BLaER1 treated with 17β-estradiol and CSF1 and Interleukin-3, amounts not matched to agents 10 nM and 100 nM (cell line): Measurements from ENCODE around the gene HSBP1.

Experiments used
- H3K27ac ChIP-seq, 11 experiments: shearing (Covaris generic); formaldehyde crosslinking; 2 replicates each; pipeline ENCODE4 v1.8.1; 2022
- H3K27me3 ChIP-seq, 11 experiments: shearing (Covaris generic); formaldehyde crosslinking; 2 replicates each; pipeline ENCODE4 v1.8.1; 2022
- H3K36me3 ChIP-seq, 11 experiments: shearing (Covaris generic); formaldehyde crosslinking; 2 replicates each; pipeline ENCODE4 v1.8.1; 2022
- H3K4me1 ChIP-seq, 10 experiments: shearing (Covaris generic); formaldehyde crosslinking; 2 replicates each; pipeline ENCODE4 v1.8.1; 2022
- H3K4me2 ChIP-seq, 11 experiments: shearing (Covaris generic); formaldehyde crosslinking; 2 replicates each; pipeline ENCODE4 v1.8.1; 2022
- H3K4me3 ChIP-seq, 10 experiments: shearing (Covaris generic); formaldehyde crosslinking; 2 replicates each; pipeline ENCODE4 v1.8.1; 2022
- H3K9ac ChIP-seq, 11 experiments: shearing (Covaris generic); formaldehyde crosslinking; 2 replicates each; pipeline ENCODE4 v1.8.1; 2022
- H3K9me3 ChIP-seq, 11 experiments: shearing (Covaris generic); formaldehyde crosslinking; replicated peaks in 1 of 11; 2 replicates each; pipeline ENCODE4 v1.8.1; 2022
- H4K20me1 ChIP-seq, 11 experiments: shearing (Covaris generic); formaldehyde crosslinking; 2 replicates each; pipeline ENCODE4 v1.8.1; 2022
- Cebpa-rat ChIP-seq, 11 experiments: shearing (Covaris generic); IDR thresholded peaks; 2 replicates each; pipeline ENCODE4 v1.8.1; 2022

Gene HSBP1

DNA sequence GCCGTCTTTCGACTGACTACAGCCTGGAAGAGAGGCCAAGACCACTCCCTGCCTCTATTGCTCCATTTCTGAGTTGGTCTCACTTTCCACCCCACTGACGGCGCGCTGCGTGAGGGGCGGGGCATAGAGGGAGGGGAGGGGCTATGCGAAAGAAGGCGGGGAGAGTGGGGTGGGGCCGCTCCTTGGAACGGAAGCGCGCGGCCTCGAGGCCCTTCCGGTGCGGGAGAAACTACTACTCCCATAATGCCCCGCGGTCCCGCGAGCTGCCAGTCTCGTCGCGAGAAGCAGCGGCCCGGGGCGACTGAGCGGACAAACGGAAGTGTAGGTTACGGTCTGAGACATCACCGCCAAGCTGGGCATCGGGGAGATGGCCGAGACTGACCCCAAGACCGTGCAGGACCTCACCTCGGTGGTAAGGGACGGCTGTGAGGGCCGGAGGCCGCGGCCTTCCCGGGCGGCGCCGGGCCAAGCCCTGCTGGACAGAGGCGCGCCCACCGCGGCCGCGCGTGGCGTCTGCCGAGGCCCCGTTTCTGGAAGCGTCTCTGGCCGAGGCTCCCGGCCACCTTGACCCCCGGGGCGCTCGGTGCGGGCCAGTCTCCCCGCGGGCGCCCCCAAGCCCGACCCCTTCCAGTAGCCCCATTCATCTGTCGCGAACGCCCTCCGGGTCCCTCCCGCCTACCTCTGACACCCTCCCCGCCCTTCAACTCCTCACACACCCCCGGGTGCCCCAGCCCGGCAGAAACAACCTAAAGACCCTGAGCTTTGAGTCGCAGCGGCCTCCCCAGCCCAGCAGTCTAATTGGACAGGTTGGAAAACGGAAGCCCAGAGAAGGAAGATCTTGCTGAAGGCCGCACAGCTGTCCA is at the start of gene HSBP1:
HSBP1 (plus strand) TSS at position 269 of the 863 bp plus-strand sequence; CDS start at position 368, 99 bp downstream.
- no peaks in the 10 kb centered on the region for H3K27me3 ChIP-seq
- peak within 1 kb of the TSS; percentile 83 to 99 (median 95) for H3K4me2 ChIP-seq
- H3K27ac ChIP-seq, result peak within 1 kb of the TSS; percentile 84 to 94 (median 92)
- peaks cover 36 to 39% (median 36%) of the 10 kb centered on the region in 11 experiments for H3K36me3 ChIP-seq
- peak within 1 kb of the TSS; percentile 91 to 97 (median 95) for H3K9ac ChIP-seq
- H3K4me3 ChIP-seq, result peak within 1 kb of the TSS; percentile 80 to 100 (median 95)
- no peak for TF ChIP-seq Cebpa-rat (IDR thresholded peaks at IDR 0.05)
- peaks cover 39 to 79% (median 51%) of the 10 kb centered on the region in 10 experiments for H3K4me1 ChIP-seq
- peaks cover 0 to 12% (median 0%) of the 10 kb centered on the region in 11 experiments; a peak in 3 of 22 replicates for H3K9me3 ChIP-seq
- H4K20me1 ChIP-seq, result peaks cover 21 to 42% (median 31%) of the 10 kb centered on the region in 11 experiments; a peak in 17 of 22 replicates

DNA sequence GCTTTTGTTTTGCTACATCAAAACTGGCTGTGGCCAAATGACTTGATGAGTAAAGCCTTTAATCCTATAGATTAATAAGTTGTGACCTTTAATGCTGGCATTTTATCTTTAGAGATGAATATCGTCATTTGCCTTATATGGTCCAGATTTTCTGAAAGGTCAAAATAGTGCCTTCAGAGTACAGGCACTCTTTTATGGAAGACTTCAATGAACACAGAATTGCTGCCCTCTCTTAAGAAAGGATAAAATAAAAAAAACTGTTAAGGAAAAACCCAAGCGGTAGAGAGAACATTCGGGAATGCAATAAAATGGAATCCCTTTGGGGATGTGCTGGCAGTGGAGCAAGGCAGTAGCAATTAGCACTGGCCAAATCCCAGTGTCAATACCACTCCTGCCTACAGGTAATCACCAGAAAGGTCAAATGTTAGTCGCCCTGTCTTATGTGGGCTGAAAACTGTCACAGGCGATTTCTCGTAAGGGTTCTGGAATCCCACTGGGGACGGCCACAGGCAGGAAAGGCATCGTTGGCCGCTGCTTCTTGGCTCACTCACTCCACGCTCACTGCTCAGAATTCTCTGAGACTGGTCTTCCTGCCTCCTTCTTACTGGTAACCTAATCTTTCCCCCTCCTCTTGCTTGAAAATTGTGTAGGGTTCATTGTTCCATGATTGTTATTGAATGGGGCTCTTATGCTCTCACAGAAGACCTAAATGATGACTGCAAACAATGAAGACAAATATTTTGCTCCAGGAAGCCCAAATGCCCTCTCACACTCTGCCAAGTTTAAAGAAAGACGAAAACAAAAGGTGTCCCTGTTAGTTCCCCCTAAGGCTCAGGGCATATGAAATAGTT is 45.4 kb upstream of the HSBP1 start:
- TF ChIP-seq Cebpa-rat (IDR thresholded peaks at IDR 0.05), result no peak
- Histone ChIP-seq H3K9me3 (peaks cover 0 to 15% (median 8%) of the 10 kb centered on the region in 11 experiments; a peak in 10 of 22 replicates), H3K27me3 (no peaks in the 10 kb centered on the region), H3K9ac (no peak overlapping the region), H3K4me3 (no peak overlapping the region), H3K36me3 (no peaks in the 10 kb centered on the region), H3K4me1 (peaks cover 0 to 9% (median 0%) of the 10 kb centered on the region in 10 experiments; a peak in 1 of 20 replicates), H3K4me2 (no peak overlapping the region), H3K27ac (no peak overlapping the region), H4K20me1 (no peaks in the 10 kb centered on the region)

DNA sequence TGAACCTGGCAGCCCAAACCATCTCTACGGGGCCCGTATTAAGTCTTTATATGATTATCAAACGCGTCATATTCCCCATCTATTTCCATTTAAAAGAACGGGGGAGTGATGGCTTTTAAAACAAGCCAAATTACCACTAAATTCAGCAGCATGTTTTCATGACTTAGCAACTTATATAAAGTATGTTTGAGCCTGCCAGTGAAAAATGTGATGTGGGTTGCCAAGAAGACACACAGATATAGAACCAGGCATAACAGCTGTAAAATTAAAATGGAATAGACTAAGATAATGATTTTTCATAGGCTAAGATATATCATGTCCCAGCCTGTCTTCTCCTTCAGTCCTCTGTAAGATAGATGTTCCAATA is 44.8 kb upstream of the HSBP1 start:
- H3K27ac ChIP-seq, result no peak overlapping the region
- H3K27me3 ChIP-seq, result no peaks in the 10 kb centered on the region
- H3K36me3 ChIP-seq, result no peaks in the 10 kb centered on the region
- H3K4me2 ChIP-seq, result no peak overlapping the region
- H3K4me3 ChIP-seq, result no peak overlapping the region
- peaks cover 0 to 9% (median 0%) of the 10 kb centered on the region in 10 experiments; a peak in 1 of 20 replicates for H3K4me1 ChIP-seq
- H3K9ac ChIP-seq, result no peak overlapping the region
- TF ChIP-seq Cebpa-rat (IDR thresholded peaks at IDR 0.05), result no peak
- no peaks in the 10 kb centered on the region for H4K20me1 ChIP-seq
- H3K9me3 ChIP-seq, result peaks cover 0 to 15% (median 8%) of the 10 kb centered on the region in 11 experiments; a peak in 10 of 22 replicates

GRCh38 chr16:83768986-83769385 is 38.8 kb upstream of the HSBP1 start:
- no peak overlapping the region for H3K9ac ChIP-seq
- peak overlapping the region in 9 of 11 experiments; percentile 4 to 83 (median 13); a peak in 12 of 22 replicates for H3K4me2 ChIP-seq

DNA sequence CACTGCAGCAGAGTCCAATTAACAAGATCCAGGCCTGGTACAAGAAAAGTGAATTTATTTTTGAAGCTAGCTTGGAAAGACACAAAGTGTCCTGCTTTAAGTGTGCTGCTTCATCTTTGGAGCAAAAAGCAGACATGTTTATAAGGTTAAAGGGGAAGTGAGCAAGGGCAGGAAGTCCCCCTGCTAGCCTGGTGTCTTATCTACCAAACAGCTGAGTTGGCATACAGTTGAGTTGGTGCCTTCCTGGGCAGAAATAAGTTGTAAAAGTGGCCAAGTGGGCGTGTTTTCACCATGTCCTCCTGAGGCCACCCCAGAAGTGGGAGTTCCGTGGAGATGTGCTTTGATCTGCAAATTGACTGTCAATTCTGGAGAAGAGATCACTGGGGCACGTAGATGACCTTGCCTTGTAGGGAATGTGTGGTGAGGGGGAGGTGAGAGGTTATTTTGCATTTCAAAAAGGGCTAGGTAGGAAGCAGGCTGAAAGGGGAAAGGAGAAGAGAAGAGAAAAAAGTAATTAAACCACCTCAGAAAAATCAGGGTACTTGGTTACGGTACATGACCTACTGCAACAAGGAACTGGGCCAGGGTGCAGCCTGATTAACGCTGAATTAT is 38.3 kb upstream of the HSBP1 start:
- Histone ChIP-seq H3K9me3 (no peaks in the 10 kb centered on the region), H3K4me2 (peak overlapping the region in 9 of 11 experiments; percentile 4 to 83 (median 13); a peak in 10 of 22 replicates), H3K4me3 (no peak overlapping the region), H3K27me3 (no peaks in the 10 kb centered on the region), H3K4me1 (peaks cover 4 to 47% (median 8%) of the 10 kb centered on the region in 10 experiments; a peak in 12 of 20 replicates), H3K27ac (peak overlapping the region in 3 of 11 experiments; percentile 2 to 39 (median 4); a peak in 3 of 22 replicates), H4K20me1 (no peaks in the 10 kb centered on the region), H3K9ac (no peak overlapping the region), H3K36me3 (no peaks in the 10 kb centered on the region)
- TF ChIP-seq Cebpa-rat (IDR thresholded peaks at IDR 0.05), result no peak

More at GRCh38 chr16:83768986-83769385, 38.8 kb upstream of the HSBP1 start:
- Histone ChIP-seq H3K27ac (peak overlapping the region in 3 of 11 experiments; percentile 2 to 39 (median 4); a peak in 3 of 22 replicates), H3K9me3 (no peaks in the 10 kb centered on the region), H3K4me3 (no peak overlapping the region), H3K27me3 (no peaks in the 10 kb centered on the region), H3K4me1 (peaks cover 4 to 42% (median 8%) of the 10 kb centered on the region in 10 experiments; a peak in 12 of 20 replicates), H3K36me3 (no peaks in the 10 kb centered on the region), H4K20me1 (no peaks in the 10 kb centered on the region)
- TF ChIP-seq Cebpa-rat (IDR thresholded peaks at IDR 0.05), result no peak

- H3K4me1 ChIP-seq, result peaks cover 4 to 55% (median 8%) of the 10 kb centered on the region in 10 experiments; a peak in 12 of 20 replicates
- H3K36me3 ChIP-seq, result no peaks in the 10 kb centered on the region
- H4K20me1 ChIP-seq, result no peaks in the 10 kb centered on the region
- no peak overlapping the region for H3K4me3 ChIP-seq
- no peak overlapping the region for H3K27ac ChIP-seq
- no peak overlapping the region for H3K9ac ChIP-seq
- no peaks in the 10 kb centered on the region for H3K27me3 ChIP-seq
- no peaks in the 10 kb centered on the region for H3K9me3 ChIP-seq
- no peak overlapping the region for H3K4me2 ChIP-seq
- TF ChIP-seq Cebpa-rat (IDR thresholded peaks at IDR 0.05), result no peak
Observed at GRCh38 chr16:83771306-83771942, 36.4 kb upstream of the HSBP1 start.

GRCh38 chr16:83772806-83773205 is 35.0 kb upstream of the HSBP1 start:
- Histone ChIP-seq H3K4me2 (peak overlapping the region in 2 of 11 experiments; percentile 76 to 81; a peak in 4 of 22 replicates), H3K9me3 (no peaks in the 10 kb centered on the region), H3K27ac (no peak overlapping the region; a peak in 1 of 22 replicates), H3K4me1 (peaks cover 4 to 53% (median 8%) of the 10 kb centered on the region in 10 experiments; a peak in 12 of 20 replicates), H3K9ac (no peak overlapping the region), H3K4me3 (no peak overlapping the region), H4K20me1 (no peaks in the 10 kb centered on the region), H3K27me3 (no peaks in the 10 kb centered on the region), H3K36me3 (no peaks in the 10 kb centered on the region)
- no peak for TF ChIP-seq Cebpa-rat (IDR thresholded peaks at IDR 0.05)

- Histone ChIP-seq H3K9me3 (no peaks in the 10 kb centered on the region), H3K4me2 (peak overlapping the region in 3 of 11 experiments; percentile 50 to 81 (median 76); a peak in 6 of 22 replicates), H3K9ac (no peak overlapping the region), H3K36me3 (no peaks in the 10 kb centered on the region), H3K4me1 (peaks cover 1 to 61% (median 5%) of the 10 kb centered on the region in 10 experiments; a peak in 12 of 20 replicates), H3K4me3 (no peak overlapping the region), H3K27ac (peak overlapping the region in 3 of 11 experiments; percentile 16 to 62 (median 54); a peak in 4 of 22 replicates), H3K27me3 (no peaks in the 10 kb centered on the region), H4K20me1 (no peaks in the 10 kb centered on the region)
- TF ChIP-seq Cebpa-rat (IDR thresholded peaks at IDR 0.05), result no peak
Observed at GRCh38 chr16:83774066-83774465, 33.7 kb upstream of the HSBP1 start.
